H1 (cell line): Measurements from ENCODE around the gene TSPOAP1. TPM values are rescaled to one million over a fixed set of nuclear protein-coding genes. Genes with fewer than 3 reads are reported as not detected.

ENCODE experiments used
- CTCF ChIA-PET: fragments of 300-600 bp; sonication (Branson Sonifier 250); formaldehyde crosslinking; loops from one replicate; lab custom pipeline; 2021; ENCODE audit not compliant: partially characterized antibody; lab: Charles Lee
- POLR2A ChIA-PET: fragments of 300-600 bp; sonication (Branson Sonifier 250); formaldehyde crosslinking; loops from one replicate; lab custom pipeline; 2021; ENCODE audit warnings: inconsistent platforms; ENCODE audit not compliant: partially characterized antibody; lab: Charles Lee
- DNase-seq, 2 experiments: peaks; one replicate each; pipeline versions ENCODE4 v3.0.0 to v3.0.0-alpha.2; 2010 to 2022; ENCODE audit warnings: low spot score in 2 of 2, low read depth in 1 of 2, mixed read lengths in 1 of 2
- FAIRE-seq: peaks from 2 replicates; lab custom pipeline; 2011; peaks lifted over from hg19 to GRCh38; lab: Jason Lieb, UNC
- H2AFZ ChIP-seq: 2 replicates; pipeline ENCODE4 v1.8.1; 2012; ENCODE audit warnings: low read length, inconsistent platforms
- H2AK5ac ChIP-seq: 2 replicates; pipeline ENCODE4 v1.6.1; 2013; ENCODE audit warnings: low read depth, low read length
- H2BK120ac ChIP-seq: replicated peaks from 2 replicates; pipeline ENCODE3; 2013; ENCODE audit warnings: low read depth, low read length, inconsistent platforms
- H2BK12ac ChIP-seq: 2 replicates; pipeline ENCODE4 v1.6.1; 2013; ENCODE audit warnings: low read depth, low read length
- H2BK15ac ChIP-seq: 2 replicates; pipeline ENCODE4 v1.6.1; 2013; ENCODE audit warnings: low read length
- H2BK20ac ChIP-seq: 2 replicates; pipeline ENCODE4 v1.6.1; 2013; ENCODE audit warnings: low read length
- H2BK5ac ChIP-seq: 2 replicates; pipeline ENCODE4 v1.6.1; 2013; ENCODE audit warnings: low read depth, low read length
- H3K14ac ChIP-seq: 2 replicates; pipeline ENCODE4 v1.6.1; 2013; ENCODE audit warnings: inconsistent platforms; ENCODE audit not compliant: insufficient read length
- H3K18ac ChIP-seq: 2 replicates; pipeline ENCODE4 v1.6.1; 2013; ENCODE audit warnings: low read length; ENCODE audit errors: extremely low read depth
- H3K23ac ChIP-seq: 2 replicates; pipeline ENCODE4 v1.6.1; 2013; ENCODE audit warnings: inconsistent platforms; ENCODE audit not compliant: insufficient read length
- H3K23me2 ChIP-seq: 2 replicates; pipeline ENCODE4 v1.6.1; 2013; ENCODE audit warnings: low read depth, low read length
- H3K27ac ChIP-seq: 2 replicates; pipeline ENCODE4 v1.6.1; 2011; ENCODE audit warnings: low read depth, low read length, inconsistent platforms
- H3K27me3 ChIP-seq, 4 experiments: replicated peaks in 1 of 4; 1 replicate in 1 of 4; 2 replicates in 3 of 4; pipeline versions ENCODE4 v1.6.1 to v1.8.1; 2011 to 2013; ENCODE audit warnings: low read length in 3 of 4, mild to moderate bottlenecking in 3 of 4, inconsistent platforms in 2 of 4, mixed read lengths in 2 of 4, moderate library complexity in 1 of 4; ENCODE audit not compliant: control insufficient read depth in 3 of 4, insufficient read depth in 3 of 4; ENCODE audit errors: extremely low read depth in 1 of 4
- H3K36me3 ChIP-seq, 4 experiments: 2 replicates each; pipeline versions ENCODE4 v1.6.1 to v1.8.1; 2011 to 2013; ENCODE audit warnings: mild to moderate bottlenecking in 4 of 4, low read length in 3 of 4, moderate library complexity in 2 of 4, control low read depth in 1 of 4, inconsistent platforms in 1 of 4; ENCODE audit not compliant: insufficient read depth in 4 of 4, control insufficient read depth in 2 of 4
- H3K4ac ChIP-seq: replicated peaks from 2 replicates; pipeline ENCODE3; 2013; ENCODE audit warnings: low read length, low read depth, mixed read lengths, inconsistent platforms; ENCODE audit not compliant: insufficient read length
- H3K4me1 ChIP-seq, 4 experiments: replicated peaks in 1 of 4; 1 replicate in 1 of 4; 2 replicates in 3 of 4; pipeline versions ENCODE4 v1.6.1 to v1.8.1; 2011 to 2013; ENCODE audit warnings: low read length in 3 of 4, inconsistent platforms in 2 of 4, mixed read lengths in 1 of 4; ENCODE audit not compliant: insufficient read depth in 4 of 4, control insufficient read depth in 3 of 4
- H3K4me2 ChIP-seq, 2 experiments: 2 replicates each; pipeline versions ENCODE4 v1.6.1 to v1.8.1; 2011 to 2013; ENCODE audit warnings: low read depth in 2 of 2, low read length in 2 of 2, control low read depth in 1 of 2, inconsistent platforms in 1 of 2, mild to moderate bottlenecking in 1 of 2; ENCODE audit not compliant: insufficient read depth in 1 of 2
- H3K4me3 ChIP-seq, 4 experiments: fragments of 200-600, 300-600 bp in 1 of 4; sonication (generic), shearing (Covaris generic), sonication (Bioruptor Twin) in 1 of 4; 2 replicates each; pipeline versions ENCODE4 v1.5.1 to v1.8.1; 2011 to 2016; ENCODE audit warnings: low read length in 4 of 4, low read depth in 3 of 4, control low read depth in 2 of 4, inconsistent platforms in 2 of 4, mild to moderate bottlenecking in 2 of 4, mixed read lengths in 1 of 4, moderate library complexity in 1 of 4; ENCODE audit not compliant: insufficient read depth in 2 of 4; ENCODE audit errors: extremely low read depth in 1 of 4
- H3K56ac ChIP-seq: replicated peaks from 2 replicates; pipeline ENCODE3; 2013; ENCODE audit warnings: low read depth, mild to moderate bottlenecking, mixed read lengths, low read length, inconsistent platforms; ENCODE audit not compliant: insufficient read length
- H3K79me1 ChIP-seq: 2 replicates; pipeline ENCODE4 v1.6.1; 2013; ENCODE audit warnings: low read depth, low read length, control low read depth
- H3K79me2 ChIP-seq, 2 experiments: 2 replicates each; pipeline versions ENCODE4 v1.6.1 to v1.8.1; 2012 to 2013; ENCODE audit warnings: low read length in 2 of 2, mild to moderate bottlenecking in 2 of 2, inconsistent platforms in 1 of 2; ENCODE audit not compliant: insufficient read depth in 2 of 2, control insufficient read depth in 1 of 2
- H3K9ac ChIP-seq, 4 experiments: replicated peaks in 1 of 4; 1 replicate in 1 of 4; 2 replicates in 3 of 4; pipeline versions ENCODE4 v1.6.1 to v1.8.1; 2011 to 2013; ENCODE audit warnings: low read depth in 3 of 4, low read length in 3 of 4, control low read depth in 2 of 4, mild to moderate bottlenecking in 2 of 4, moderate library complexity in 2 of 4, inconsistent platforms in 1 of 4; ENCODE audit errors: extremely low read depth in 1 of 4
- H3K9me3 ChIP-seq, 2 experiments: 2 replicates each; pipeline versions ENCODE4 v1.6.1 to v1.8.1; 2012 to 2013; ENCODE audit warnings: mild to moderate bottlenecking in 2 of 2, moderate library complexity in 2 of 2, control low read depth in 1 of 2, inconsistent platforms in 1 of 2, low read depth in 1 of 2, low read length in 1 of 2, mixed read lengths in 1 of 2; ENCODE audit not compliant: insufficient read depth in 2 of 2
- H4K20me1 ChIP-seq, 2 experiments: replicated peaks in 1 of 2; 2 replicates each; pipeline versions ENCODE3 to v1.8.1; 2011 to 2013; ENCODE audit warnings: inconsistent platforms in 2 of 2, low read length in 2 of 2, mild to moderate bottlenecking in 1 of 2; ENCODE audit not compliant: insufficient read depth in 2 of 2, control insufficient read depth in 1 of 2
- H4K5ac ChIP-seq: 2 replicates; pipeline ENCODE4 v1.6.1; 2013; ENCODE audit warnings: low read length, low read depth, mixed read lengths, inconsistent platforms; ENCODE audit not compliant: insufficient read length
- H4K8ac ChIP-seq: 2 replicates; pipeline ENCODE4 v1.8.0; 2013; ENCODE audit warnings: mild to moderate bottlenecking, moderate library complexity, low read length, inconsistent platforms; ENCODE audit not compliant: insufficient read depth; ENCODE audit errors: extremely low read depth
- H4K91ac ChIP-seq: replicated peaks from 2 replicates; pipeline ENCODE3; 2013; ENCODE audit warnings: low read length, mixed read lengths, inconsistent platforms; ENCODE audit not compliant: insufficient read length
- ATF3 ChIP-seq: IDR thresholded peaks from 2 replicates; pipeline ENCODE4 v1.6.1; 2011; ENCODE audit warnings: low read depth, mild to moderate bottlenecking, low read length; ENCODE audit not compliant: insufficient read depth
- CHD2 ChIP-seq: IDR thresholded peaks from 2 replicates; pipeline ENCODE4 v1.6.1; 2012; ENCODE audit warnings: low read length, improper control_type of control experiment
- CREB1 ChIP-seq: IDR thresholded peaks from 2 replicates; pipeline ENCODE4 v1.6.1; 2012; ENCODE audit warnings: inconsistent platforms
- EZH2 ChIP-seq: fragments of 200-600 bp; sonication (generic); IDR thresholded peaks from 2 replicates; pipeline ENCODE4 v1.7.1; 2012; ENCODE audit warnings: low read depth, mild to moderate bottlenecking, moderate library complexity, low read length, inconsistent platforms; ENCODE audit not compliant: severe bottlenecking
- POLR2A ChIP-seq, 2 experiments: IDR thresholded peaks; 1 replicate in 1 of 2; 2 replicates in 1 of 2; pipeline ENCODE4 v1.6.1; 2011; ENCODE audit warnings: low read depth in 2 of 2, low read length in 2 of 2, mild to moderate bottlenecking in 2 of 2; ENCODE audit errors: control extremely low read depth in 1 of 2
- POLR2AphosphoS5 ChIP-seq: IDR thresholded peaks from 2 replicates; pipeline ENCODE4 v1.6.1; 2011; ENCODE audit warnings: low read depth, low read length
- RXRA ChIP-seq: IDR thresholded peaks from 2 replicates; pipeline ENCODE4 v1.6.1; 2011; ENCODE audit warnings: low read depth, mild to moderate bottlenecking, low read length, moderate library complexity; ENCODE audit not compliant: insufficient read depth
- SAP30 ChIP-seq: fragments of 300-600 bp; sonication (generic); IDR thresholded peaks from 2 replicates; pipeline ENCODE4 v1.7.1; 2012; ENCODE audit warnings: low read length, moderate library complexity, mild to moderate bottlenecking, inconsistent platforms; ENCODE audit not compliant: insufficient read depth, insufficient replicate concordance
- SIN3A ChIP-seq, 2 experiments: IDR thresholded peaks in 1 of 2; conservative IDR thresholded peaks in 1 of 2; 2 replicates each; pipeline ENCODE4 v1.6.1; 2011 to 2012; ENCODE audit warnings: low read length in 2 of 2, improper control_type of control experiment in 1 of 2, low read depth in 1 of 2, mild to moderate bottlenecking in 1 of 2
- SRF ChIP-seq: IDR thresholded peaks from 2 replicates; pipeline ENCODE4 v1.6.1; 2011; ENCODE audit warnings: mild to moderate bottlenecking, low read depth, low read length, moderate library complexity
- TBP ChIP-seq: IDR thresholded peaks from 2 replicates; pipeline ENCODE4 v1.6.1; 2011; ENCODE audit warnings: low read depth, low read length, improper control_type of control experiment
- TEAD4 ChIP-seq: IDR thresholded peaks from 2 replicates; pipeline ENCODE4 v1.6.1; 2012; ENCODE audit warnings: low read depth, low read length, inconsistent platforms, mixed read lengths
- WGBS, 2 experiments: shearing (Covaris generic) in 1 of 2; methylation state at CpG; one replicate each; pipeline versions ENCODE4 v1.1.6 to v1.1.7; 2013 to 2015; ENCODE audit warnings: low lambda C conversion rate in 2 of 2, mixed read lengths in 2 of 2, inconsistent platforms in 1 of 2, low coverage in 1 of 2, missing lambda C conversion rate in 1 of 2; ENCODE audit not compliant: insufficient replicate concordance in 2 of 2, insufficient coverage in 1 of 2, insufficient read length in 1 of 2; ENCODE audit errors: extremely low coverage in 1 of 2, missing lambda C conversion rate in 1 of 2; 5-methylcytosine and 5-hydroxymethylcytosine counted together
- polyA plus RNA-seq, 7 experiments: library from polyadenylated mRNA; depleted of rRNA in 3 of 7; stranded (reverse) in 5 of 7; unstranded in 2 of 7; fragments of >200 nt in 5 of 7; fragments of 200-250 nt in 2 of 7; gene quantifications; 1 replicate in 5 of 7; 2 replicates in 1 of 7; 4 replicates in 1 of 7; pipeline versions ENCODE4 v1.2.1 to v1.2.3, GENCODE V29; 2011 to 2013; ENCODE audit warnings: missing spikeins in 2 of 7, mixed read lengths in 2 of 7
- total RNA-seq: library from RNA; stranded (reverse); fragmentation: NEBNext Ultra II Directional; extraction: Animal tissue kit (Norgen Biotek cat#: 25700); gene quantifications from 2 replicates; pipeline ENCODE4 v1.2.1, GENCODE V29; 2021

The TSPOAP1 gene
- total and polyA plus RNA-seq, 2 of the 8 experiments (the other 6 are each of a cell fraction or from before 2014, with no cell fraction given), result 7.6 to 9.2 TPM

DNA sequence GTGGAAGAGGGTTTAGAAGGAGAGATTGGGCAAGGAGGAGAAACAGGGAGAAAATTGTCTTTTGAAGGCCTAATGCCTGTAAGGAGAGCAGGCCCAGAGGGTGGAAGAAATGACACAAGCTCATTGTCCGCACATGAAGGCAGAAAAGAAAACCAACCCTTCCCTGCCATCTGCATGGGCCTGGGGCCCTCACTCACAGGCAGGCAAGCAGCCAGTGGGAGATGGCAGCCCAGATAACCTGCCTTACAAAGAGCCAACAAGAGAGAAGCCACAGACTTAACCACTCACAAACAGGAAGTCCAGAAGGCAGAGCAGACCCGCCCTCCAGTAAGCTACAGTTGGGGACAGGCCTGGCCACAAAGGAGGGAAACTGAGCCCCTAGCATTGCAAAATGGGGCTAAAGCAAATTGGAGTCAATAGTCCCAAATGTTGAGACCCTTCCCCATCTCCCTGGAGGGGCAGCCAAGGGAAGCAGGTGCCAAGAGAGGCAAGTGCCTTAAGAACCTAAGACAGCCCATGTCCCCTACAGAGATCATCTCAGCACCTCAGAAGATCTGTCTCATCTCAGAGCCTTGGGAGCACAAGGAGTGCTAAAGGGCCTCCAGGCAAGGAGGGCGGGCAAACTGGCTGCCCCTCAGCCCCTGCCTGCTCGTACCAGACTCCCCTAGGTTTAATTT is 7.3 kb upstream of the TSPOAP1 start:
- H3K23me2 ChIP-seq, result no peaks in the 10 kb centered on the region
- CTCF ChIA-PET, result interaction anchor here (0.6 to 18.5 kb wide), 6 partner anchors 11 to 111 kb away, joined by 3 to 384 read pairs (median 5); partner anchors contain the start of genes SUPT4H1 and TSPOAP1
- TF ChIP-seq TEAD4, result no peak
- no peak for TF ChIP-seq RXRA
- TF ChIP-seq ATF3, result no peak
- TF ChIP-seq POLR2AphosphoS5, result no peak
- no peak for TF ChIP-seq POLR2A (IDR thresholded peaks at IDR 0.05; ENCODE audit: control extremely low read depth in 1 of 2, low read depth in 2 of 2, low read length in 2 of 2)
- TF ChIP-seq SAP30, result no peak
- TF ChIP-seq SRF, result no peak
- no peak for TF ChIP-seq CHD2
- no peak for TF ChIP-seq EZH2
- no peak for TF ChIP-seq TBP
- no peak for TF ChIP-seq SIN3A (conservative IDR thresholded peaks at IDR 0.05 in 1 of 2, IDR thresholded peaks at IDR 0.05 in 1 of 2; ENCODE audit: low read depth in 1 of 2, low read length in 2 of 2)
- no peak for TF ChIP-seq CREB1

More for the DNA sequence above, 7.3 kb upstream of the TSPOAP1 start:
- POLR2A ChIA-PET, result interaction anchor here (1.7 to 11.3 kb wide), 5 partner anchors 8 to 21 kb away, joined by 6 to 149 read pairs (median 32); partner anchors contain the start of genes SUPT4H1 and TSPOAP1
- Histone ChIP-seq H3K4ac (peak overlapping the region; percentile 48), H3K27ac (no peak overlapping the region), H3K56ac (no peak overlapping the region), H2AK5ac (peak overlapping the region; percentile 59; the same call in 1 of the 2 replicates), H3K4me3 (no peak overlapping the region), H4K91ac (no peak overlapping the region), H3K79me1 (no peaks in the 10 kb centered on the region), H2AFZ (no peak overlapping the region), H3K14ac (no peak overlapping the region), H4K20me1 (no peaks in the 10 kb centered on the region), H2BK15ac (peak overlapping the region; percentile 95), H2BK20ac (peak overlapping the region; percentile 53; the same call in 1 of the 2 replicates), H3K23ac (no peak overlapping the region), H4K8ac (0 out of 2 replicates have a peak overlapping the region, but pooled peaks have one; percentile 20), H2BK120ac (no peak overlapping the region), H3K9ac (no peak overlapping the region), H3K4me1 (peaks cover 4 to 38% (median 26%) of the 10 kb centered on the region in 4 experiments), H2BK12ac (peak overlapping the region; percentile 93), H2BK5ac (no peak overlapping the region), H3K4me2 (no peak overlapping the region), H3K27me3 (peaks cover 0 to 2% (median 0%) of the 10 kb centered on the region in 4 experiments; a peak in 3 of 7 replicates), H3K36me3 (no peaks in the 10 kb centered on the region), H4K5ac (no peak overlapping the region), H3K9me3 (no peaks in the 10 kb centered on the region), H3K18ac (peak overlapping the region; percentile 38; the same call in 1 of the 2 replicates), H3K79me2 (no peaks in the 10 kb centered on the region)
- WGBS, 2 experiments, result 85% methylated on average over 4 of the region's 4 CpGs; no CpG with 5 or more reads in 1 of the 2 experiments
- DNase-seq, result no peak
- FAIRE-seq, result no peak
